Ecto neural progenitor cell (in vitro differentiated cells): Measurements from ENCODE around the gene FBXL17.

ENCODE experiments used
- DNase-seq: peaks from one replicate; pipeline ENCODE4 v3.0.0-alpha.2; 2018; ENCODE audit warnings: low spot score

Gene FBXL17

GRCh38 chr5:108093186-108093585 lies 288.7 kb downstream of the FBXL17 start:
- no peak for DNase-seq

DNA sequence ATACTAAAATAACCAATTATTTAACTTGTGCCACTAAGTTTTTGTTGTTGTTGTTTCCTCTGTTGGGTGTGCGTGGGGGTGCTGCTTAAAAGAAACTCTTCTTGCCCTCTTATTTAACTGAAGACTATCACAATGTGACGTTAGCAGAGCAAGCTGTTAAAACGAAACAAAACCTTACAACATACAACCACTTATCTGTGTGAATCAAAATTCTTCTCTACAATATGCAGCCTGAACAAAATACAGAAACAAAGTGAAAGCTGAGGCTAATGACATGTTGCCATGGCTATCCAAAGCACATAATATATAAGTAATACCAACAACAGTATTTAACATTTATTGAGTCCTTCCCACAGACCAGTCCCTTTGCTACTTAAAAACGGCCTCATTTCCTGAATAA lies 291.0 kb downstream of the FBXL17 start:
- DNase-seq = no peak

- no peak for DNase-seq
These were observed 297.8 kb downstream of the FBXL17 start for GRCh38 chr5:108084105-108084504.

GRCh38 chr5:108083232-108083631 lies 298.7 kb downstream of the FBXL17 start:
- no peak for DNase-seq

GRCh38 chr5:108081707-108082106 lies 300.2 kb downstream of the FBXL17 start:
- DNase-seq = no peak

DNA sequence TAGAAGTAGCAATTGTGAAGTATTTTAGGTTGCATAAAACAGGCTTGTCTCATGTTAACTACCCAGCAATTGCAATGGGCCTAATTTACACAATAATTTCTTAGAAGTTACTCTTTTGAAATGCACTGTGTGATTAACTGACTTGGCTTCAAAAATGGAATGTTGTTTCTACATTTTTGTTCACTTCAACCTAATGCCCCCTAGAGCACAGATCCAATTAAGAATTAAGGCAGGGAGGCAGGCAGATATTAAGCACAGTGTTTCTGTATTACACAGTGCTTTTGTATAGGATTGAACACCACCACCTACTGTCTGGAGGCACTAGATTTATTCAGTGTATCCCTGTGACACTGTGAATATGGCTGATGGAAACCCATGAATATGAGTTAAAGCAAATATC lies 302.1 kb downstream of the FBXL17 start:
- DNase-seq = no peak

- DNase-seq = no peak
These were observed 303.0 kb downstream of the FBXL17 start for GRCh38 chr5:108078882-108079281.

DNA sequence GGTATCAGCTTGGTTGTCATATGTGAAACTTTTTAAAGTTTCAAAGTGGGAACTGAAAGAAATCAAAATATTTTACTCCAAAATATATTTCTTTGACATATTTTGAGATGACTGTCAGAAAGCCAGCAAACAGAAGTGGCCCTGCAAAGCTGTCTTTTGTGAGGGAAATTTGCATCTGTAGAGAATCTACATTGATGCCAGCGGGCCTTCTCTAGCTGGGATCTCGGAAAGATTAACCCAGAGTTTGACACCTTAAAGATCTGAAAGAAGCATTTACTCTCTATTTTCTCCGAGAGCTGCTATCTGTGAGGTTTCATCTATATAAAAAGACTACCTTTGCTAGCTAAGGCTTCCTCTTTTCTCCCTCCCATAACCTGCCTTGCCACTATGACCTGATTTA lies 303.6 kb downstream of the FBXL17 start:
- DNase-seq = no peak

- DNase-seq = no peak
These were observed 307.3 kb downstream of the FBXL17 start for GRCh38 chr5:108074626-108075025.

- no peak for DNase-seq
These were observed 317.6 kb downstream of the FBXL17 start for GRCh38 chr5:108064302-108064701.

DNA sequence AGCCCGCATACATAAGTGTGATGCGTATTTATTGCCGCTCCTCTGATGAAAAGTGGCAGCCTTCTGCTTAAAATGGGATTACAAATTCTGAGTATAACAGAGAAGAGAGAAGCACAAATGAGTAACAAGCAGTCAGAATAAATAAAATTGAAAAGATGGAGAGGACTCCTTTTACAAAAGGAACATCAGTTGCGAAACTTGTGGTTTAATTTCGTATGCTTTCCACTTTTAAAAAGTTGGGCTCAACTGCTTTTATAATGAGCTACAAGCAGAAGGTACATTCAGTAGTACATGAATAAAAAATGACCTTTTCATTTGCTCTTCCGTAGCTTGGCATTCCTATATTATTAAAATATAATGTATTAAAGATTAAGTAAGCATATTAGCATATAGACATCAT lies 320.0 kb downstream of the FBXL17 start:
- DNase-seq = no peak

GRCh38 chr5:108060340-108060739 lies 321.6 kb downstream of the FBXL17 start:
- no peak for DNase-seq

DNA sequence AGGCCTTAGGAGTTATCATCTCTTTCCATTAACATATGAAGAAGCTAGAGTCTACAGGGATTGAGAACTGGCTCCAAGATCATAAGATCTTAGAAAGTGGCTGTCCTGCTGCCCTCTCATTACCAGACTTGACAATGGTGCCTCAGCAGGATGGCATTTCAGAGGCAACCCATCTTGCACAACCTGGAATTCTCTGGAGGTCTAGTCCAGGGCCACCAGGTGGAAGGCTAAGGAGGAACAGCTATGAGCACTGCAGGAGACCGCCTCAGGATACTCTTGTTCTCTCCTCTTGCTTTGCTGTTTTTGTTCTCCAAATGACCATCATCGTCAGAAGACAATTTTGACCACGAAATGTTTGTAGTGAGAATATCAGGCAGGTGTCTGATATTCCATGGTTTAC lies 322.6 kb downstream of the FBXL17 start:
- no peak for DNase-seq

GRCh38 chr5:108054349-108054748 lies 327.5 kb downstream of the FBXL17 start:
- no peak for DNase-seq

- DNase-seq = no peak
These were observed 334.8 kb downstream of the FBXL17 start for GRCh38 chr5:108046955-108047670.

DNA sequence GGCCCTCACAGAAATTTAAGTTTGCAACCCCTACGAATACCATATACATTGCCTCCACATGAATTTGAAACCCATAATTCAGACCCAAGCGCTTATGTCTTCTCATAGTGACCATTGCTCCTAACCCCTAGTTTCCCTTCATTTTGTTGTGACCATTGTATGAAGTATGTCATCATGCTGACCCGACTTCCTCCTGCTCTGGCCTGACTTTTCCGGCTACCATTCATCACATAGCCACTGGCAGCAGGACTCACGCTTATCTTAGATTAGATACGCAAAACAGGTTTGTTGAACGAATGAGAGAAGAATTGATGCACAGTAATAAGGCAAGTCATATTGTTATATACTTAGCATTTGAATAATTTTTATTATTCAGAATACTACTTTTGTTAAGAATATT lies 345.4 kb downstream of the FBXL17 start:
- no peak for DNase-seq

DNA sequence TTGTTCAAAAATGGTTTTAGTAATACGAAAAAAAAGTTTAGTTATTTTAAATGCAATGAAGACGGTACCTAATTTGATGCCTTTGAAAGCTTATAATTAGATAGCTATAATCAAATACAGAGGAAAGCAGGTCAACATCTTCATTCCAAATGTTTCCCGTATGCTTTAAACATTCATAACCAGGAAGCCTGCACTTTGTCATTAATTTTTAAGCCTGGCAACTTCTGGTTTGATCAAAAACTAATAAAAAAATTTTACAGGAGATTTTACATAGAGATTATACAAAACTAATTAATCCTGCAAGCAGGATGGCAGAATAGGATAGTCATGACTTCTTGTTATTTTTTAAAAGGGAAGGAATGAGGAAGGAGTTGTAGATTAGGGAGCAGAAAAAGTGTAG lies 353.0 kb downstream of the FBXL17 start:
- DNase-seq = no peak

DNA sequence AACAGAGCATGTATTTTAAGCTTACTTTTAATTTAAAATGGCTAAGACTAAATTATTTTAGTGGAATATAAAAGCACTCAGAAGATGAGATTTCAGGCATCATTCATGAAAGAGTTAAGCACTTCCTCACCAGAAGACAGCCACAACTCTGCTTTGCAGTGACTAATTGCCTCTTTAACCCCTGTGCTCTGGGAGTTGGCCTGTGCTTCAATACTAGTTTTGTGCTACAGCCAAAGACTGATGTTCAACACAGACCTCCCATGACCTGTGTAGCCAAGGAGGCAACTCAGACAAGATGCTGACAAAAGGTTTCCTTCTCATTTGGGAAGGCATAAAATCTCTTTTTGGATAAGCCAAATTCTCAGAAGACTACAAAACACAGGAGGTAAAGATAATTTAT lies 353.5 kb downstream of the FBXL17 start:
- peak; percentile 51 for DNase-seq

GRCh38 chr5:108025957-108026356 lies 355.9 kb downstream of the FBXL17 start:
- DNase-seq = no peak

- DNase-seq = no peak
These were observed 356.9 kb downstream of the FBXL17 start for GRCh38 chr5:108024986-108025385.

GRCh38 chr5:108016101-108016500 lies 365.8 kb downstream of the FBXL17 start:
- DNase-seq = no peak

DNA sequence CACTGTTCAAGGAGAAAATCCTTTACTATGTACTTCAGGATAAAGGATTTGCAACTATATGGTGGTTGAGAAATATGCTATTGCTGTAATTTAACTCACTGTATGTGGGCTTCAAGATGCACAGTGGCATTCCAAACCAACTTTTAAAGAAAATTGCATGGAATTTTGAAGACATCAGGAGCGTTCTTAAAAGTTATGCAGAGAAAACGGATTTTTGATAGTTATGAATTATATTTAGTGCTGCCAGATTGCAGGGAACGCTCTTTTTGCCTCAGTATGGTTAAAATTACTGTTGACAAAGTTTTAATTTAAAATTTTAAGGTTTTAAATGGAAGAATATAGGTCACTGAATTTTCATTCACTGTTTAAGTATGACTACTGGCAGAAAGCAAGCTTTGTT lies 375.1 kb downstream of the FBXL17 start:
- no peak for DNase-seq

GRCh38 chr5:108003178-108003577 lies 378.7 kb downstream of the FBXL17 start:
- DNase-seq = no peak

GRCh38 chr5:108001222-108001621 lies 380.7 kb downstream of the FBXL17 start:
- no peak for DNase-seq
